Measurements from ENCODE around the gene PFKL.
"Not testable (repeated sequence)": the region's sequence is repeated elsewhere in the genome, so short reads cannot be mapped to it uniquely, and the experiment has no call there.

The PFKL gene

GRCh38 chr21:44279354-44280260 lies 20.2 kb upstream of the PFKL start:
- DNase-seq, result no peak

GRCh38 chr21:44281801-44282200 lies 18.1 kb upstream of the PFKL start:
- DNase-seq, result no peak

GRCh38 chr21:44282370-44282769 lies 17.5 kb upstream of the PFKL start:
- no peak for DNase-seq

- not testable (repeated sequence) for DNase-seq
These were observed 16.6 kb upstream of the PFKL start for GRCh38 chr21:44283211-44283785.

GRCh38 chr21:44283948-44284347 lies 15.9 kb upstream of the PFKL start:
- no peak for DNase-seq

- no peak for DNase-seq
These were observed 14.5 kb upstream of the PFKL start, which contains the start of gene AIRE for GRCh38 chr21:44285138-44285992. Gene AIRE, plus strand, starts transcription at chr21:44285876. Its CDS starts 131 bp downstream, at chr21:44286007.

GRCh38 chr21:44286086-44286715 lies 13.7 kb upstream of the PFKL start:
- DNase-seq, result no peak

GRCh38 chr21:44286716-44287632 lies 12.9 kb upstream of the PFKL start:
- no peak for DNase-seq

GRCh38 chr21:44288251-44289110 lies 11.4 kb upstream of the PFKL start:
- DNase-seq, result no peak

- no peak for DNase-seq
These were observed 10.4 kb upstream of the PFKL start for GRCh38 chr21:44289381-44290010.

GRCh38 chr21:44290327-44291077 lies 9.4 kb upstream of the PFKL start:
- DNase-seq, result no peak

GRCh38 chr21:44291078-44291935 lies 8.5 kb upstream of the PFKL start:
- no peak for DNase-seq

GRCh38 chr21:44291936-44292811 lies 7.7 kb upstream of the PFKL start:
- DNase-seq, result no peak

- DNase-seq, result no peak
These were observed 7.0 kb upstream of the PFKL start for GRCh38 chr21:44292812-44293195.

- DNase-seq, result no peak
These were observed 6.2 kb upstream of the PFKL start for GRCh38 chr21:44293551-44294231.

GRCh38 chr21:44294391-44295162 lies 5.3 kb upstream of the PFKL start:
- DNase-seq, result peak; percentile 18

Data from hematopoietic multipotent progenitor cell treated with erythropoietin and hydrocortisone succinate and interleukin-3 and kit ligand, for 8 days (in vitro differentiated cells).